ENCODE measurements around the gene TTLL5.

Gene TTLL5

GRCh38 chr14:75649337-75649736 is 11.7 kb upstream of the TTLL5 start:
- H3K36me3 ChIP-seq (ENCODE audit: control insufficient read depth in 1 of 2, insufficient read depth in 2 of 2, low read depth in 1 of 2, low read length in 2 of 2) = peaks cover 24 to 43% of the 10 kb centered on the region in 2 experiments
- H2BK5ac ChIP-seq (ENCODE audit: low read depth, low read length, poor library complexity, severe bottlenecking) = no peak overlapping the region
- H3K4me2 ChIP-seq (ENCODE audit: low read length, poor library complexity, severe bottlenecking) = no peak overlapping the region
- H2AFZ ChIP-seq (ENCODE audit: low read depth, low read length) = no peak overlapping the region
- no peak overlapping the region for H4K91ac ChIP-seq (ENCODE audit: low read length)
- H3K23ac ChIP-seq (ENCODE audit: low read length in 2 of 2) = no peak overlapping the region
- peaks cover 22% of the 10 kb centered on the region for H3K4me1 ChIP-seq (ENCODE audit: control insufficient read depth, insufficient read depth, low read depth, low read length)
- no peak overlapping the region for H3K4me3 ChIP-seq (ENCODE audit: insufficient read depth in 1 of 2, low read depth in 1 of 2, low read length in 2 of 2)
- H3K27me3 ChIP-seq (ENCODE audit: control insufficient read depth in 1 of 2, insufficient read depth in 1 of 2, low read length in 2 of 2) = no peaks in the 10 kb centered on the region
- H2AK5ac ChIP-seq (ENCODE audit: low read length, severe bottlenecking) = peak overlapping the region; percentile 84
- H2BK120ac ChIP-seq (ENCODE audit: low read depth, low read length) = no peak overlapping the region
- H3K14ac ChIP-seq (ENCODE audit: low read length in 2 of 2) = no peak overlapping the region
- H2BK15ac ChIP-seq (ENCODE audit: low read depth, poor library complexity, severe bottlenecking) = no peak overlapping the region
- WGBS = 100% methylated on average over 1 of the region's 1 CpG
- no peak for DNase-seq
- peaks cover 24% of the 10 kb centered on the region for H3K79me1 ChIP-seq (replicated peaks; ENCODE audit: low read length, poor library complexity, severe bottlenecking)
- H3K27ac ChIP-seq (ENCODE audit: low read length, poor library complexity, severe bottlenecking) = peak overlapping the region; percentile 86
- peak overlapping the region in 1 of 2 experiments; percentile 61 for H2BK12ac ChIP-seq (ENCODE audit: low read length in 2 of 2)
- no peak overlapping the region for H4K8ac ChIP-seq (ENCODE audit: low read length)
- no peak overlapping the region for H3K9ac ChIP-seq (ENCODE audit: low read length)
- H3K18ac ChIP-seq (ENCODE audit: low read depth in 1 of 2, low read length in 2 of 2) = no peak overlapping the region
- no peaks in the 10 kb centered on the region for H3K9me3 ChIP-seq (ENCODE audit: control insufficient read depth, low read length)
- H3K4ac ChIP-seq (ENCODE audit: low read depth in 1 of 2, low read length in 2 of 2) = no peak overlapping the region

- Histone ChIP-seq H3K4ac (ENCODE audit: low read depth in 1 of 2, low read length in 2 of 2) (no peak overlapping the region), H4K91ac (ENCODE audit: low read length) (no peak overlapping the region), H2AFZ (ENCODE audit: low read depth, low read length) (no peak overlapping the region), H2AK5ac (ENCODE audit: low read length, severe bottlenecking) (peak overlapping the region; percentile 5), H3K79me1 (replicated peaks; ENCODE audit: low read length, poor library complexity, severe bottlenecking) (peaks cover 24% of the 10 kb centered on the region), H2BK5ac (ENCODE audit: low read depth, low read length, poor library complexity, severe bottlenecking) (no peak overlapping the region), H3K9ac (ENCODE audit: low read length) (no peak overlapping the region), H4K8ac (ENCODE audit: low read length) (no peak overlapping the region), H2BK15ac (ENCODE audit: low read depth, poor library complexity, severe bottlenecking) (no peak overlapping the region), H3K4me1 (ENCODE audit: control insufficient read depth, insufficient read depth, low read depth, low read length) (peaks cover 19% of the 10 kb centered on the region), H3K4me3 (ENCODE audit: insufficient read depth in 1 of 2, low read depth in 1 of 2, low read length in 2 of 2) (no peak overlapping the region), H3K36me3 (ENCODE audit: control insufficient read depth in 1 of 2, insufficient read depth in 2 of 2, low read depth in 1 of 2, low read length in 2 of 2) (peaks cover 26 to 47% of the 10 kb centered on the region in 2 experiments), H2BK12ac (ENCODE audit: low read length in 2 of 2) (no peak overlapping the region), H2BK120ac (ENCODE audit: low read depth, low read length) (no peak overlapping the region), H3K23ac (ENCODE audit: low read length in 2 of 2) (no peak overlapping the region), H3K14ac (ENCODE audit: low read length in 2 of 2) (no peak overlapping the region), H3K18ac (ENCODE audit: low read depth in 1 of 2, low read length in 2 of 2) (no peak overlapping the region), H3K27ac (ENCODE audit: low read length, poor library complexity, severe bottlenecking) (peak overlapping the region; percentile 5), H3K27me3 (ENCODE audit: control insufficient read depth in 1 of 2, insufficient read depth in 1 of 2, low read length in 2 of 2) (no peaks in the 10 kb centered on the region), H3K4me2 (ENCODE audit: low read length, poor library complexity, severe bottlenecking) (no peak overlapping the region), H3K9me3 (ENCODE audit: control insufficient read depth, low read length) (no peaks in the 10 kb centered on the region)
- DNase-seq = no peak
- 100% methylated on average over 1 of the region's 1 CpG for WGBS
These were observed 11.3 kb upstream of the TTLL5 start for GRCh38 chr14:75649773-75650172.

GRCh38 chr14:75650253-75651058 is 10.6 kb upstream of the TTLL5 start:
- H2AK5ac ChIP-seq (ENCODE audit: low read length, severe bottlenecking) = peak overlapping the region; percentile 76
- H3K79me1 ChIP-seq (replicated peaks; ENCODE audit: low read length, poor library complexity, severe bottlenecking) = peaks cover 27% of the 10 kb centered on the region
- no peak overlapping the region for H4K91ac ChIP-seq (ENCODE audit: low read length)
- no peak overlapping the region for H2AFZ ChIP-seq (ENCODE audit: low read depth, low read length)
- 99% methylated on average over 5 of the region's 5 CpGs for WGBS
- peak overlapping the region; percentile 36 for H2BK5ac ChIP-seq (ENCODE audit: low read depth, low read length, poor library complexity, severe bottlenecking)
- peaks cover 31 to 54% of the 10 kb centered on the region in 2 experiments for H3K36me3 ChIP-seq (ENCODE audit: control insufficient read depth in 1 of 2, insufficient read depth in 2 of 2, low read depth in 1 of 2, low read length in 2 of 2)
- H3K4me2 ChIP-seq (ENCODE audit: low read length, poor library complexity, severe bottlenecking) = no peak overlapping the region
- DNase-seq = no peak
- peaks cover 19% of the 10 kb centered on the region for H3K4me1 ChIP-seq (ENCODE audit: control insufficient read depth, insufficient read depth, low read depth, low read length)
- no peak overlapping the region for H2BK120ac ChIP-seq (ENCODE audit: low read depth, low read length)
- H3K14ac ChIP-seq (ENCODE audit: low read length in 2 of 2) = no peak overlapping the region
- H3K23ac ChIP-seq (ENCODE audit: low read length in 2 of 2) = no peak overlapping the region
- no peak overlapping the region for H3K9ac ChIP-seq (ENCODE audit: low read length)
- H3K27me3 ChIP-seq (ENCODE audit: control insufficient read depth in 1 of 2, insufficient read depth in 1 of 2, low read length in 2 of 2) = no peaks in the 10 kb centered on the region
- no peak overlapping the region for H4K8ac ChIP-seq (ENCODE audit: low read length)
- no peak overlapping the region for H3K18ac ChIP-seq (ENCODE audit: low read depth in 1 of 2, low read length in 2 of 2)
- no peak overlapping the region for H3K4ac ChIP-seq (ENCODE audit: low read depth in 1 of 2, low read length in 2 of 2)
- H2BK12ac ChIP-seq (ENCODE audit: low read length in 2 of 2) = no peak overlapping the region
- no peak overlapping the region for H2BK15ac ChIP-seq (ENCODE audit: low read depth, poor library complexity, severe bottlenecking)
- no peak overlapping the region for H3K27ac ChIP-seq (ENCODE audit: low read length, poor library complexity, severe bottlenecking)
- no peak overlapping the region for H3K4me3 ChIP-seq (ENCODE audit: insufficient read depth in 1 of 2, low read depth in 1 of 2, low read length in 2 of 2)
- H3K9me3 ChIP-seq (ENCODE audit: control insufficient read depth, low read length) = no peaks in the 10 kb centered on the region

- Histone ChIP-seq H3K27me3 (ENCODE audit: control insufficient read depth in 1 of 2, insufficient read depth in 1 of 2, low read length in 2 of 2) (no peaks in the 10 kb centered on the region), H3K4me2 (ENCODE audit: low read length, poor library complexity, severe bottlenecking) (no peak overlapping the region), H2BK15ac (ENCODE audit: low read depth, poor library complexity, severe bottlenecking) (no peak overlapping the region), H3K9ac (ENCODE audit: low read length) (no peak overlapping the region), H2AFZ (ENCODE audit: low read depth, low read length) (no peak overlapping the region), H2BK12ac (ENCODE audit: low read length in 2 of 2) (no peak overlapping the region), H2AK5ac (ENCODE audit: low read length, severe bottlenecking) (no peak overlapping the region), H2BK120ac (ENCODE audit: low read depth, low read length) (no peak overlapping the region), H3K14ac (ENCODE audit: low read length in 2 of 2) (no peak overlapping the region), H3K4ac (ENCODE audit: low read depth in 1 of 2, low read length in 2 of 2) (no peak overlapping the region), H2BK5ac (ENCODE audit: low read depth, low read length, poor library complexity, severe bottlenecking) (no peak overlapping the region), H3K79me1 (replicated peaks; ENCODE audit: low read length, poor library complexity, severe bottlenecking) (peaks cover 34% of the 10 kb centered on the region), H4K91ac (ENCODE audit: low read length) (no peak overlapping the region), H3K4me3 (ENCODE audit: insufficient read depth in 1 of 2, low read depth in 1 of 2, low read length in 2 of 2) (no peak overlapping the region), H3K23ac (ENCODE audit: low read length in 2 of 2) (no peak overlapping the region), H3K4me1 (ENCODE audit: control insufficient read depth, insufficient read depth, low read depth, low read length) (peaks cover 5% of the 10 kb centered on the region), H3K9me3 (ENCODE audit: control insufficient read depth, low read length) (no peaks in the 10 kb centered on the region), H4K8ac (ENCODE audit: low read length) (no peak overlapping the region), H3K36me3 (ENCODE audit: control insufficient read depth in 1 of 2, insufficient read depth in 2 of 2, low read depth in 1 of 2, low read length in 2 of 2) (peaks cover 31 to 72% of the 10 kb centered on the region in 2 experiments), H3K18ac (ENCODE audit: low read depth in 1 of 2, low read length in 2 of 2) (no peak overlapping the region), H3K27ac (ENCODE audit: low read length, poor library complexity, severe bottlenecking) (no peak overlapping the region)
- no peak for DNase-seq
- no CpG with 5 or more reads among the region's 1 CpG for WGBS
These were observed 7.5 kb upstream of the TTLL5 start for GRCh38 chr14:75653563-75653962.
